ENCODE results near the gene DLGAP1.
A peak's percentile ranks its signal among the peaks of the same experiment; 100 is the strongest.
"Not testable (repeated sequence)": the region's sequence is repeated elsewhere in the genome, so short reads cannot be mapped to it uniquely, and the experiment has no call there.

DLGAP1 gene

DNA sequence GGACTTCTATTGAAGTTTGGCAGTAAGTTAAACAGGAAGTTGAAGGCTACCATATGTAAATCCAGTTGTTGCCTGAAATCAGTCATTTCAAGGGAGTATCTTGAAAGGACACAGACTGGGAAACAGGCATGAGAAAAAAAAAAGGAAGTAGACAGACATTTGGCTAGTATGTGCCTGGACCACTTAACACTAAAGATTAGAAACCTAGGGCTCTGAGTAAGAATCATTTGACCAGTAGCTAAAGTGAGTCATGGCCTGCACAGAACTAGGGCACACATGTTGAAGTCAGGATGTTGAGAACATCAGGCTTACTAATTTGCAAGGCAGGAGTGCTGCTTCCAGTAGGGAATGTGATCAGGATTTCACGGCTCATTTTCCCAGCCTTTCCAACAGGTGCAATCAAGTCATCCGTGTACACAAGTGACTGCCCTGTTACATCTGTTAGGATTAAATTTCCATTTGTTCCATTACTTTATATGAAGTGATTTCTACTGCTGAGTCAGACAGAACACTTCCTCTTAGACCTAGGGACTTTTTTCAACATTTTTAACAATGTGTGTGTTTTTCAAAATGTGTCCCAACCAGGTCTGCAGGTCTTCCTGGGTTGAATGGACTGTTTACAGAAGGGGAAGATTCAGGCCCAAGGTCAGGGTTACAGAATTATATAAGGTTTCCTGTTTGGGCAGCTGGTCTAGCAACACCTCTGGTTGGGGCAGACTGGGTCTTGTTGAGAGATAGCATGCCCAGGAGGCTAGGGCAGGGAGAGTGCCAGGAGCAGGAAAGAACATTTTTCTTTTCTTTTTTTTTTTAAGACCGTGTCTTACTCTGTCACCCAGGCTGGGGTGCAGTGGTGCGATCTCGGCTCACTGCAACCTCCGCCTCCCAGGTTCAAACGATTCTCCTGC, 859.5 kb downstream of the DLGAP1 start:
- DNase-seq = peak; percentile 75

GRCh38 chr18:3594760-3595368, 860.2 kb downstream of the DLGAP1 start:
- no peak for DNase-seq

DNA sequence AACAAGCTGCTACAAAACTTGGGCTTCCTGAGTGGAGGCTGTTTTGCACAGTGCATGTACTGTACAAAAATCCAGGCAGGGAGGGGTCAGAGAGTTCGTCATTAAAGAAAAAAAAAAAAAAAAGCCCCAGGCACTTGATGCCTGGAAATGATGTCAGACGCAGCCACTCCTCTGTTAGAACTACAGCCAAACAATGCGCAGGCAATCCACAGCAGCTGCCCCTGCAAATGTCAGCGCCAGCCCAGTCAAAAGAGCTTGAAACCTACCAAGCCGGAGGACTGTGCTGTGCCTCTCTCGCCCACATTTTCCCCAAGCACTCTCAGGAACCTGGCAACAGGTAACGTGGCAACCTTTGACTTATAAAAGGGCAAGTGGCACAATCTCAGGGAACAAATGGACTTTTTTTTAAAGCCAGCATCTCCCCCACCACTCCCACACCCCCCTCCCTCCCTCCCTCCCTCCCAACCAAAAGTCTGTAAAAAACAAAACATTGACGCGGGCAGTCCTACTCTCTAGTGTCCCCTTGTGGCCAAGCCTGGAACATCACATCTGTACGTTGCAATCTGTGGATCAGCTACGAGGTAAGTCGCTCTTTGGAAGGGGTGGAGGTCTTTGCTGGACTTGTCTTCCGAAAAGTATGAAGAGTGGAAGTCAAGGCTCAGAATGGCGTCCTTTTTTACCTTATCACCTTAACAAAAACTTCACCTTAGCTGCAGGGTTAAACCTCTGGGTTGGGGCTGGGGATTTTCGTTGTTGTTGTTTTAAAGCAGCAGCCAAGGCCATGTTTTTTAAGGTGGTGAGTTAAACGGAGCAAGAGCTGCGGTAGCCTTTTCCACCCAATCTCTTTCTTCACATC, 861.0 kb downstream of the DLGAP1 start:
- peak; percentile 84 for DNase-seq

DNA sequence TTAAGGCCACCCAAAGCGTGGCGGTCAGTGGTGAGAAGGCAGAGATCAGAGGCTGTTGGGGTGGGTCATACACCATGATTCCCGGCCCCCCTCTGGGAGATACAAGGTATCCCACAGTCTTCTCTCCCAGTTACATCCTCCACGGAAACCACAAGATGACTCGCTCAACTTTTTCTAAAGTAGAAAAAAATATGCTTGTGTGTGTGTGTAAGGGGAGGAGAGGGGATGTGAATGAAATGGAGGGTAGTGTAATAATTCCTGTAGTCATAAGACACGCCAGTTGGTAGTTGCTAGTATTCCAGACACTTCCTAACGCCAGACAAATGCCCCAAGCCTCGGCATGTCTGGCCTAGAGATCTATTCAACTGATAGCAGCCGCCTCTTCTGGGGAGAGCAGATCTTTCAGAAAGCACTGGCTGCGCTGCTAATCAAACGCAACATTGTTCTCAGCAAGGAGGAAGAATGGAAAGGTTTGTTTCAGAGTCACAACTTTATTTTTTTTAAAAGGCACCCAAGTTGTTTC, 861.7 kb downstream of the DLGAP1 start:
- peak; percentile 76 for DNase-seq

GRCh38 chr18:3592864-3593263, 862.2 kb downstream of the DLGAP1 start:
- no peak for DNase-seq

DNA sequence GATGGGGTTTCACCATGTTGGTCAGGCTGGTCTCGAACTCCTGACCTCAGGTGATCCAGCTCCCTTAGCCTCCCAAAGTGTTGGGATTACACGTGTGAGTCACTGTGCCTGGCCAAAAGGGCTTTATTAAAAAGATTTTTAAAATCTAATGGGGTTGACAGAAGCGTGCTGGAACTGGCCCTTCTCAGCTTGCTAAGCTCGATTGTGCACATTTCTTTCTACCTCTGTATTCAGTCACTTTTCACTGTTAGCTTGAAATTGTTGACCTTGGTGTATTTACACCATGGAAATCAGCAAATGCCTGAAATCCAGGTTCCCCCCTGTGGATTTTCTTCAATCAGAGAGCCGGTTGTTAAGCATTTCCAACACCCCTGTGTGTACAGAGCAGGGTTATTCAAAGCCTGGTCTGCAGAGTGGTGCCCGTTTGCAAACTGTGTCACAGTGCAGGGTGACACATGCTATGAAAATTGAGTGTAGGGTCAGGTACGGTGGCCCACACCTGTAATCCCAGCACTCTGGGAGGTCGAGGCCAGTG, 864.9 kb downstream of the DLGAP1 start:
- DNase-seq = no peak

- peak; percentile 45 for DNase-seq
These were observed 869.2 kb downstream of the DLGAP1 start for GRCh38 chr18:3585656-3586509.

- DNase-seq = no peak
These were observed 870.1 kb downstream of the DLGAP1 start for GRCh38 chr18:3584897-3585460.

GRCh38 chr18:3584266-3584861, 870.7 kb downstream of the DLGAP1 start:
- DNase-seq = no peak

DNA sequence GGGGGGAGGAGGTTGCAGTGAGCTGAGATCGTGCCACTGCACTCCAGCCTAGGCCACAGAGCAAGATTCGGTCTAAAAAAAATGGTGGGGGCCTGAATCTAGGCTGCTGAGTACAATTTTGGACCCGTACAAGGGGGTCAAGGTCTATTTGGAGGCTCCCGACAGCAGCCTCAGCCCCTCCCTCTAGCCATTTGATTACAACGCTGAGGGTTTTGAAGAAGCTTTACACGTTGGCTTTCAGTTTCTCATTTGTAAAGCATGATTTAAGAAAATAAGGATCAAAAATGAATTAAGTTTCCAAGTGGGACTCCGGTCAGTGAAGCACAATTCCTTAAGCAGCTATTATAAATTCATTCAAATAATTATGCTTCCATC, 871.2 kb downstream of the DLGAP1 start:
- DNase-seq = no peak

GRCh38 chr18:3583106-3583872, 871.8 kb downstream of the DLGAP1 start:
- DNase-seq = not testable (repeated sequence)

DNA sequence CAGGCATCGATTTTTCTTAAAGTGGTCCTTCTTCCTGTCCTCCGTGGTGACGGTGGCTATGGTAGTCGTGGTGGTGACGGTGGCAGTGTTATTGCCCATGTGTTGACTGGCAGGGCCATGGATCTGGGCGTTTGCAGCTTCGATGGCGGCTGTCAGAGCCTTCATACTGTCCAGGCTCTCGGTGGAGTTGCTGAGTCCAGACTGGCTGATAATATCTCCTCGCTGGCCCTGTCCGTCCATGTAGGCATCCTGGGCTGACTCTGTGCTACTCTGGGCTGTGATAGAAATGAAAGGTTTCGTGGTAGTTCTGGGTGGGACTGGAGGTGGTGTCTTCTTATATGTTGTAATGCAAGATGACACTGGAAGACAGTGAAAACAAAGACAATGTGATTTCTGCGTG, 873.2 kb downstream of the DLGAP1 start:
- DNase-seq = no peak

DNA sequence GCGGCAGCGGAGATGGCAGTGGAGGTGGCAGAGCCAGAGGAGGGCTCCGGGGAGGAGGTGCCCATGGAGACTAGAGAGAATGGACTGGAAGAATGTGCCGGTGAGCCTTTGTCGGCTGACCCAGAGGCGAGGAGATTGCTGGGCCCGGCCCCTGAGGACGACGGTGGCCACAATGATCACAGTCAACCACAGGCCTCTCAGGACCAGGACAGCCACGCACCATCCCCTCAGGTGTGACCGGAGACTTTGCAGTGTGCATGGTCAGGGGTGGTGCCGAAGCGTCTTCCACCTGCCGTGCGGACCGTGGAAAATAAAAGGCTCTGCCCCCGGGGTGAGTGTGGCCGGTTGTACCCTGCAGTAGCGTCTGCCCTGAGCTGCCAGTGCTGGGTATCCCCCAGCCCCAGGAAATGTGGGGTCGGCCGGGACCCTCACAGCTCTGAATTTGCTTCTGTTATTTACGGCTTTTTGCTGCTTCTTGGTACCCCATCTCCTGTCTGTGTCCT, 874.5 kb downstream of the DLGAP1 start:
- DNase-seq = not testable (repeated sequence)

- DNase-seq = no peak
These were observed 875.4 kb downstream of the DLGAP1 start for GRCh38 chr18:3579701-3580100.

- DNase-seq = no peak
These were observed 876.5 kb downstream of the DLGAP1 start for GRCh38 chr18:3578621-3579020.

- no peak for DNase-seq
These were observed 877.7 kb downstream of the DLGAP1 start for GRCh38 chr18:3577281-3577855.

DNA sequence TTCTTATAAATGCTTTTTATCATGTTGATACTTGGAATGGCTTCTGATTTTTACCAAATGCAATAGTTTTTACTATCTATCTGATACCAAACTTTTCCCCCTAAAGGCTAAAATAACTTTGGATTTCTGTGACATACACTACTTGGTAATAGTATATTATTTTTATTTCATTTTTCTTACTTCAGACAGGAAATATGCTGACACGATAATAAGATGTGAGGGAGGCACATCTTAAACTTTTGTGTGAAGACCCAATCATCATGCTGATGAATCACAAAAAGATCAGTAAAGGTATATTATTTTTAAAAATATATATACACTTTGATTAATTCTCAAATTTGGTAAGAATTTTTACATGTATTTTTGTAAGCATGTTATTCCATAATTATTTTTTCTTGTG, 882.3 kb downstream of the DLGAP1 start:
- no peak for DNase-seq

DNA sequence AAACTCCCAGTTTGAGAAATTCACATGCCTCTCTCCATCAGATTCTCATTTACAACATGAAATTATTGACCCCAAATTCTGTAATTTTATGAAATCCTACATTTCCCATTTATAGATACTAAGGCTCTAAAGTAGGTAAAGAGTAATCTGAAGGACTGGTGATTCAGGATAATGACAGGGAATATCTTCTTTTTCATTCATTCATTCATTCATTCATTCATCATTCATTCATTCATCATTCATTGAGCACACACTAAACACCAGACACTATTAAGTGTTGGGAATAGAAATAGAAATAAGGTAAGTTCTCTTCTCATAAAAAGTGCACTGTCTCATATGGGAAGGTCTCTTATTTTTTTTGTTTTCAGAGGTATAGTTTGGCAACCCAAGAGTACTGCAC, 888.3 kb downstream of the DLGAP1 start:
- no peak for DNase-seq

DNA sequence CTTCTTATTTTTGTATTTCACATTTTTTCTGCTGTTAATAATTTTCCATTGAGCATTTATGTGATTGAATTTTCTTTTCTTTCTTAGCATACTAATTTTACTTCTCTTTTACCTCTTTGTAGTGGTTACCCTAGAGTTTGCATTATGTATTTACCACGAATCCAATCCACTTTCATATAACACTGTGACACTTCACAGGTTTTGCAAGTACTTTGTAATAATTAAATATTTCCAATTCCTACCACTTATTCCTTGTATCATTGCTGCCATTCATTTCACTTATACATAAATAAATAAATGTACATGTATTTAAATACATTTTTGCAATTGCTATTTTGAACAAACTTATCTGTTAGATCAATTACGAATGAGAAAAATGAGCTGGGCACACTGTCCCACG, 894.4 kb downstream of the DLGAP1 start:
- no peak for DNase-seq
